PC-9 (cell line): ENCODE data around the gene LCN12. TPM values are rescaled to one million over a fixed set of nuclear protein-coding genes. Genes with fewer than 3 reads are reported as not detected.
"Not testable (repeated sequence)": the region's sequence is repeated elsewhere in the genome, so short reads cannot be mapped to it uniquely, and the experiment has no call there.

Experiments
- BruUV-seq: library from RNA; stranded (reverse); fragments of 400-500 nt; replicated peaks from 2 replicates; lab custom pipeline; 2021; lab: Mats Ljungman, UMichigan
- CTCF ChIA-PET: fragments of 300-600 bp; sonication (Branson Sonifier 250); formaldehyde crosslinking; loops from one replicate; lab custom pipeline; 2022; ENCODE audit warnings: antibody characterized with exemption; lab: Charles Lee
- POLR2A ChIA-PET: fragments of 300-600 bp; sonication (Branson Sonifier 250); formaldehyde crosslinking; loops from one replicate; lab custom pipeline; 2022; ENCODE audit warnings: antibody characterized with exemption; ENCODE audit not compliant: unreplicated experiment; lab: Charles Lee
- DNase-seq, 2 experiments: peaks; one replicate each; pipeline versions ENCODE4 v3.0.0 to v3.0.0-alpha.2; 2015 to 2022; ENCODE audit warnings: mixed read lengths in 1 of 2
- H2AFZ ChIP-seq: fragments of 200-600 bp; sonication (generic); 2 replicates; pipeline ENCODE4 v1.8.1; 2017; ENCODE audit warnings: antibody characterized with exemption
- H3F3A ChIP-seq: fragments of 200-600 bp; sonication (generic); 2 replicates; pipeline ENCODE4 v1.8.1; 2017; ENCODE audit warnings: antibody characterized with exemption, mild to moderate bottlenecking, low read depth; ENCODE audit not compliant: insufficient read depth
- H3K27ac ChIP-seq: fragments of 200-600 bp; sonication (generic); 2 replicates; pipeline ENCODE4 v1.6.1; 2016; ENCODE audit warnings: mixed run types
- H3K27me3 ChIP-seq: fragments of 200-600 bp; sonication (generic); 2 replicates; pipeline ENCODE4 v1.6.1; 2016; ENCODE audit warnings: low read depth, mixed run types; ENCODE audit not compliant: insufficient read depth
- H3K36me3 ChIP-seq: fragments of 200-600 bp; sonication (generic); 2 replicates; pipeline ENCODE4 v1.6.1; 2016; ENCODE audit warnings: low read depth, mixed run types
- H3K4me1 ChIP-seq: fragments of 200-600 bp; sonication (generic); replicated peaks from 2 replicates; pipeline ENCODE4 v1.6.1; 2016; ENCODE audit warnings: mixed run types; ENCODE audit not compliant: insufficient read depth
- H3K4me2 ChIP-seq: fragments of 200-600 bp; sonication (generic); 2 replicates; pipeline ENCODE4 v1.6.1; 2017; ENCODE audit warnings: mixed run types
- H3K4me3 ChIP-seq: fragments of 200-600 bp; sonication (generic); 2 replicates; pipeline ENCODE4 v1.6.1; 2016; ENCODE audit warnings: mixed run types
- H3K79me2 ChIP-seq: fragments of 200-600 bp; sonication (generic); 2 replicates; pipeline ENCODE4 v1.6.1; 2017; ENCODE audit warnings: low read depth, mixed run types
- H3K9me2 ChIP-seq: fragments of 200-600 bp; sonication (generic); 2 replicates; pipeline ENCODE4 v1.8.1; 2017; ENCODE audit warnings: mild to moderate bottlenecking; ENCODE audit not compliant: insufficient read depth
- H3K9me3 ChIP-seq: fragments of 200-600 bp; sonication (generic); 2 replicates; pipeline ENCODE4 v1.8.1; 2016; ENCODE audit warnings: low read depth; ENCODE audit not compliant: insufficient read depth
- H4K20me1 ChIP-seq: fragments of 200-600 bp; sonication (generic); 2 replicates; pipeline ENCODE4 v1.8.1; 2017; ENCODE audit not compliant: insufficient read depth
- EZH2 ChIP-seq: fragments of 200-600 bp; sonication (generic); IDR thresholded peaks from 2 replicates; pipeline ENCODE4 v1.8.0; 2017; ENCODE audit warnings: antibody characterized with exemption, low read depth
- intact Hi-C: fragments of 100-400 bp; cut with micrococcal nuclease; formaldehyde crosslinking; loops from one replicate; pipeline ENCODE4 v1.10.0; 2022; ENCODE audit not compliant: unreplicated experiment
- total RNA-seq: library from RNA; stranded (reverse); gene quantifications from 2 replicates; pipeline ENCODE4 v1.2.3, GENCODE V29; 2021
- TF ChIP-seq, protein P1 (sequence below): fragments of 200-600 bp; sonication (generic); conservative IDR thresholded peaks from 2 replicates; pipeline ENCODE4 v1.6.1; 2017; ENCODE audit warnings: mixed run types, antibody characterized with exemption, mild to moderate bottlenecking, moderate library complexity

The LCN12 gene
- total RNA-seq, 1 experiment from 2014 or later = 9.3 TPM

- H3K79me2 ChIP-seq = no peaks in the 10 kb centered on the region
- peak overlapping the region; percentile 46; the same call in 1 of the 2 replicates for H3K4me2 ChIP-seq
- no peaks in the 10 kb centered on the region for H4K20me1 ChIP-seq
- no TSS peak for BruUV-seq
- H3K27ac ChIP-seq = no peak overlapping the region
- intact Hi-C loops = no loop called here
- peaks cover 16% of the 10 kb centered on the region; the same call in 1 of the 2 replicates for H3F3A ChIP-seq
- H3K9me2 ChIP-seq = no peaks in the 10 kb centered on the region
- H3K9me3 ChIP-seq = no peaks in the 10 kb centered on the region
- TF ChIP-seq, protein P1, sequence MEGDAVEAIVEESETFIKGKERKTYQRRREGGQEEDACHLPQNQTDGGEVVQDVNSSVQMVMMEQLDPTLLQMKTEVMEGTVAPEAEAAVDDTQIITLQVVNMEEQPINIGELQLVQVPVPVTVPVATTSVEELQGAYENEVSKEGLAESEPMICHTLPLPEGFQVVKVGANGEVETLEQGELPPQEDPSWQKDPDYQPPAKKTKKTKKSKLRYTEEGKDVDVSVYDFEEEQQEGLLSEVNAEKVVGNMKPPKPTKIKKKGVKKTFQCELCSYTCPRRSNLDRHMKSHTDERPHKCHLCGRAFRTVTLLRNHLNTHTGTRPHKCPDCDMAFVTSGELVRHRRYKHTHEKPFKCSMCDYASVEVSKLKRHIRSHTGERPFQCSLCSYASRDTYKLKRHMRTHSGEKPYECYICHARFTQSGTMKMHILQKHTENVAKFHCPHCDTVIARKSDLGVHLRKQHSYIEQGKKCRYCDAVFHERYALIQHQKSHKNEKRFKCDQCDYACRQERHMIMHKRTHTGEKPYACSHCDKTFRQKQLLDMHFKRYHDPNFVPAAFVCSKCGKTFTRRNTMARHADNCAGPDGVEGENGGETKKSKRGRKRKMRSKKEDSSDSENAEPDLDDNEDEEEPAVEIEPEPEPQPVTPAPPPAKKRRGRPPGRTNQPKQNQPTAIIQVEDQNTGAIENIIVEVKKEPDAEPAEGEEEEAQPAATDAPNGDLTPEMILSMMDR = no peak
- TF ChIP-seq EZH2 = no peak
- DNase-seq = no peak
- no peaks in the 10 kb centered on the region for H3K27me3 ChIP-seq
- no peaks in the 10 kb centered on the region for H3K36me3 ChIP-seq
- ChIA-PET CTCF (interaction anchor here (0.6 to 0.7 kb wide), 9 partner anchors 13 to 256 kb away, joined by 3 to 13 read pairs (median 5); no protein-coding TSS in a partner anchor), POLR2A (interaction anchor here (0.7 kb wide), 1 partner anchor 24 kb away, joined by 13 read pairs; no protein-coding TSS in a partner anchor)
- peaks cover 15% of the 10 kb centered on the region for H3K4me1 ChIP-seq
- H2AFZ ChIP-seq = peak overlapping the region; percentile 39; the same call in 1 of the 2 replicates
- H3K4me3 ChIP-seq = no peak overlapping the region
Measured at GRCh38 chr9:137001857-137002645, 50.0 kb downstream of the LCN12 start.

- no peaks in the 10 kb centered on the region for H3K9me2 ChIP-seq
- no peaks in the 10 kb centered on the region for H3K9me3 ChIP-seq
- no peak overlapping the region for H3K4me2 ChIP-seq
- H3K36me3 ChIP-seq = no peaks in the 10 kb centered on the region
- no peak for DNase-seq
- POLR2A ChIA-PET = no interaction called here
- H3K79me2 ChIP-seq = no peaks in the 10 kb centered on the region
- H3K4me1 ChIP-seq = peaks cover 9% of the 10 kb centered on the region; the same call in 1 of the 2 replicates
- no peak overlapping the region for H3K4me3 ChIP-seq
- no peaks in the 10 kb centered on the region for H4K20me1 ChIP-seq
- intact Hi-C loops = no loop called here
- no peak overlapping the region for H2AFZ ChIP-seq
- TF ChIP-seq, protein P1 = no peak
- no peak for TF ChIP-seq EZH2
- H3K27me3 ChIP-seq = no peaks in the 10 kb centered on the region
- peaks cover 16% of the 10 kb centered on the region; the same call in 1 of the 2 replicates for H3F3A ChIP-seq
- no peak overlapping the region for H3K27ac ChIP-seq
- CTCF ChIA-PET = interaction anchor here (0.6 to 0.7 kb wide), 2 partner anchors 27 to 54 kb away, joined by 3 read pairs; no protein-coding TSS in a partner anchor
- no TSS peak for BruUV-seq
Measured at GRCh38 chr9:137002646-137003041, 50.6 kb downstream of the LCN12 start.

GRCh38 chr9:137004285-137004684, 52.2 kb downstream of the LCN12 start:
- H3K9me3 ChIP-seq, BruUV-seq, H4K20me1 ChIP-seq, H3K4me2 ChIP-seq, H3K27ac ChIP-seq, H3K9me2 ChIP-seq, H3K27me3 ChIP-seq, H3K4me1 ChIP-seq, CTCF ChIA-PET, H3K36me3 ChIP-seq, H3F3A ChIP-seq, H2AFZ ChIP-seq, intact Hi-C loops, H3K4me3 ChIP-seq, POLR2A ChIA-PET, H3K79me2 ChIP-seq: not testable (repeated sequence)
- peak in 1 of 2 experiments; percentile 54 for DNase-seq
- TF ChIP-seq, protein P1 = peak; percentile 68

Other genes starting within 250 kb of the LCN12 start
- gene DIPK1B, start 239.7 kb upstream of the LCN12 start, total RNA-seq = 19.0 and 32.6 TPM in 2 replicates
- gene LCN10, start 209.3 kb upstream of the LCN12 start, total RNA-seq = 0.94 and 2.2 TPM in 2 replicates
- gene LCN6, start 203.7 kb upstream of the LCN12 start, total RNA-seq = not detected in 2 replicates
- gene LCN8, start 194.0 kb upstream of the LCN12 start, total RNA-seq = not detected in 2 replicates
- gene LCN15, start 187.8 kb upstream of the LCN12 start, total RNA-seq = not detected in 2 replicates
- gene TMEM141, start 160.9 kb upstream of the LCN12 start, total RNA-seq = 83.6 and 124 TPM in 2 replicates
- 3.6 and 5.3 TPM in 2 replicates for gene CCDC183, start 155.9 kb upstream of the LCN12 start, total RNA-seq
- 116 and 136 TPM in 2 replicates for gene RABL6, start 144.3 kb upstream of the LCN12 start, total RNA-seq
- 5.3 and 5.9 TPM in 2 replicates for gene AJM1, start 109.8 kb upstream of the LCN12 start, total RNA-seq
- 112 and 114 TPM in 2 replicates for gene PHPT1, start 102.9 kb upstream of the LCN12 start, total RNA-seq
- gene MAMDC4, start 99.9 kb upstream of the LCN12 start, total RNA-seq = 9.2 and 11.6 TPM in 2 replicates
- 275 and 338 TPM in 2 replicates for gene EDF1, start 86.0 kb upstream of the LCN12 start, total RNA-seq
- gene TRAF2, start 65.8 kb upstream of the LCN12 start, total RNA-seq = 42.7 and 48.0 TPM in 2 replicates
- gene FBXW5, start 7.5 kb upstream of the LCN12 start, total RNA-seq = 101 and 125 TPM in 2 replicates
- 2.3 and 4.4 TPM in 2 replicates for gene C8G, start 7.0 kb upstream of the LCN12 start, total RNA-seq
- gene PTGDS, start 25.2 kb downstream of the LCN12 start, total RNA-seq = 1.7 and 2.0 TPM in 2 replicates
- gene LCNL1, start 30.7 kb downstream of the LCN12 start, total RNA-seq = 0.41 and 0.43 TPM in 2 replicates
- 54.9 and 78.9 TPM in 2 replicates for gene PAXX, start 40.1 kb downstream of the LCN12 start, total RNA-seq
- 24.1 and 39.7 TPM in 2 replicates for gene CLIC3, start 44.3 kb downstream of the LCN12 start, total RNA-seq
- gene ABCA2, start 76.0 kb downstream of the LCN12 start, total RNA-seq = 79.2 and 115 TPM in 2 replicates
- not detected in 2 replicates for gene FUT7, start 79.8 kb downstream of the LCN12 start, total RNA-seq
- 89.8 and 137 TPM in 2 replicates for gene NPDC1, start 93.9 kb downstream of the LCN12 start, total RNA-seq
- gene ENTPD2, start 101.8 kb downstream of the LCN12 start, total RNA-seq = 9.0 and 14.1 TPM in 2 replicates
- 46.9 and 50.3 TPM in 2 replicates for gene SAPCD2, start 118.3 kb downstream of the LCN12 start, total RNA-seq
- 9.9 and 14.7 TPM in 2 replicates for gene UAP1L1, start 125.2 kb downstream of the LCN12 start, total RNA-seq
- gene MAN1B1, start 134.7 kb downstream of the LCN12 start, total RNA-seq = 79.3 and 107 TPM in 2 replicates
- gene DPP7, start 162.5 kb downstream of the LCN12 start, total RNA-seq = 104 and 126 TPM in 2 replicates
- gene GRIN1, start 186.9 kb downstream of the LCN12 start, total RNA-seq = 0.10 TPM in 1 of 2 replicates, not detected in the other
- gene LRRC26, start 217.8 kb downstream of the LCN12 start, total RNA-seq = 2.3 and 2.5 TPM in 2 replicates
- 0.74 and 1.5 TPM in 2 replicates for gene TMEM210, start 219.8 kb downstream of the LCN12 start, total RNA-seq
- gene ANAPC2, start 236.3 kb downstream of the LCN12 start, total RNA-seq = 92.1 and 95.4 TPM in 2 replicates
- 98.7 and 109 TPM in 2 replicates for gene SSNA1, start 236.4 kb downstream of the LCN12 start, total RNA-seq
- 61.0 and 61.8 TPM in 2 replicates for gene TPRN, start 248.5 kb downstream of the LCN12 start, total RNA-seq